Astrocyte of the cerebellum (primary cell): ENCODE data around the gene CPAMD8.

ENCODE experiments used
- DNase-seq: peaks from one replicate; pipeline ENCODE4 v3.0.0-alpha.2; 2011; ENCODE audit warnings: low read depth
- H3K4me3 ChIP-seq: 2 replicates; pipeline ENCODE4 v1.5.1; 2011; ENCODE audit warnings: mild to moderate bottlenecking, low read depth, low read length, moderate library complexity
- in situ Hi-C: cut with HindIII; loops from 2 replicates; pipeline ENCODE4 v1.10.0; 2017; ENCODE audit warnings: low sequenced_read_pairs
- TF ChIP-seq, protein P1 (sequence below): IDR thresholded peaks from 2 replicates; pipeline ENCODE4 v1.5.1; 2012; ENCODE audit warnings: low read length, low read depth, moderate library complexity, mild to moderate bottlenecking; ENCODE audit errors: missing control alignments

Gene CPAMD8

DNA sequence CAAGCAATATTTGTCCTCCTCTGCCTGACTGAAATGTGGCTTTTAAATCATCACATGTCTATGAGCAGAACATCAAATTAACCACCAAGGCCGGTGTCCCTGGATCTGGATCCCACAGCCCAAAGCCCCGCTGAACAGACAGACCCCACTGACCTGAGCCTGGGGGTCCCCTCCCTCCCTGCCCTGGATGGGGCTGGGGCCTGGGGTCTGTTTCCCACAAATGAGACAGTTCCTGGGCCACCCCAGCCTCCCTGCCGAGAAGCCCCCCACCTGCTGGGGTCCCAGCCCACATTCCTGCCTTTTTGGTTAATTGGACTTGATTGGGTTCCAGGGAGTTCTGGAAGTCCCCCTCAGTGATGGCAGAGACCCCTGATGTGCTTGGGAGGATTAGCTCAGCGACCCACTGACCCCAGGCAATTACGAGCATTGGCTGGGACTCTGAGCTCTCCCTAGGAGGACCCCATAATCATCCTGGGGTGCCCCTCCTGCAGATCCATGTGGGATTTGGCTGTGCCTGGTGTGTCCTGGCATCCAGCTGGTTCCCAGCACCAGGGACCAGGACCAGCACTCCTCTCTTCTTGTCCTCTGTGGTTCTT is 19.4 kb upstream of the CPAMD8 start:
- in situ Hi-C loops: no loop called here
- TF ChIP-seq, protein P1, sequence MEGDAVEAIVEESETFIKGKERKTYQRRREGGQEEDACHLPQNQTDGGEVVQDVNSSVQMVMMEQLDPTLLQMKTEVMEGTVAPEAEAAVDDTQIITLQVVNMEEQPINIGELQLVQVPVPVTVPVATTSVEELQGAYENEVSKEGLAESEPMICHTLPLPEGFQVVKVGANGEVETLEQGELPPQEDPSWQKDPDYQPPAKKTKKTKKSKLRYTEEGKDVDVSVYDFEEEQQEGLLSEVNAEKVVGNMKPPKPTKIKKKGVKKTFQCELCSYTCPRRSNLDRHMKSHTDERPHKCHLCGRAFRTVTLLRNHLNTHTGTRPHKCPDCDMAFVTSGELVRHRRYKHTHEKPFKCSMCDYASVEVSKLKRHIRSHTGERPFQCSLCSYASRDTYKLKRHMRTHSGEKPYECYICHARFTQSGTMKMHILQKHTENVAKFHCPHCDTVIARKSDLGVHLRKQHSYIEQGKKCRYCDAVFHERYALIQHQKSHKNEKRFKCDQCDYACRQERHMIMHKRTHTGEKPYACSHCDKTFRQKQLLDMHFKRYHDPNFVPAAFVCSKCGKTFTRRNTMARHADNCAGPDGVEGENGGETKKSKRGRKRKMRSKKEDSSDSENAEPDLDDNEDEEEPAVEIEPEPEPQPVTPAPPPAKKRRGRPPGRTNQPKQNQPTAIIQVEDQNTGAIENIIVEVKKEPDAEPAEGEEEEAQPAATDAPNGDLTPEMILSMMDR: no peak
- H3K4me3 ChIP-seq: no peak overlapping the region
- DNase-seq: no peak

DNA sequence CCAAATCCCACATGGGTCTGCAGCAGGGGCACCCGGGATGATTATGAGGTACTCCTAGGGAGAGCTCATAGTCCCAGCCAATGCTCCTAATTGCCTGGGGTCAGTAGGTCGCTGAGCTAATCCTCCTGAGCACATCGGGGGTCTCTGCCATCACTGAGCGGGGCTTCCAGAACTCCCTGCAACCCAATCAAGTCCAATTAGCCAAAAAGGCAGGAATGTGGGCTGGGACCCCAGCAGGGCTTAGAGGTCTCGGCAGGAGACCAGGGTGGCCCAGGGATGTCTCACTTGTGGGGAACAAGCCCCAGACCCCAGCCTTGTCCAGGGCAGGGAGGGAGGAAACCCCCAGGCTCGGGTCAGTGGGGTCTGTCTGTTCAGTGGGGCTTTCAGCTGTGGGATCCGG is 17.1 kb upstream of the CPAMD8 start:
- TF ChIP-seq, protein P1: no peak
- no peak overlapping the region for H3K4me3 ChIP-seq
- in situ Hi-C loops: no loop called here
- DNase-seq: no peak

DNA sequence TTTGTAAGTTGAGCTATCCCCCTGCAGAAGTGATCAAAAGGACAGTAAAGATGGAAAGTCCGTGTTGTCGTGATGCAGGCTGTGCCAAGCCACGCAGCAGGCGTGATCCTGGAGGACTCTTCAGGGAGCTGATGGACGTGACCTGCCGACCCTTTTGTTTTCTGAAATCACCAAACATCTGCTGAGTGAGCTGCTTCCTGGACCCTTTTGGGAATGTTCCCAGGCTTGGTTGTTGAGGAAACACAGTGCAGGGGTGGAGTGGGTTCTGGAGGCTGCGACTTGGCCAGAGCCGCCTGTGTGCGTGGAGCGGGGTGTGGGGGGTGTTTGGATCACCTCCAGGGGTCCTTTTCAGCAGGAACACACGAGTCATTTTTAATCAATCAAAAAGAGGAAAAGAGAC is 15.4 kb upstream of the CPAMD8 start:
- TF ChIP-seq, protein P1: no peak
- in situ Hi-C loops: no loop called here
- H3K4me3 ChIP-seq: no peak overlapping the region
- peak; percentile 23 for DNase-seq

DNA sequence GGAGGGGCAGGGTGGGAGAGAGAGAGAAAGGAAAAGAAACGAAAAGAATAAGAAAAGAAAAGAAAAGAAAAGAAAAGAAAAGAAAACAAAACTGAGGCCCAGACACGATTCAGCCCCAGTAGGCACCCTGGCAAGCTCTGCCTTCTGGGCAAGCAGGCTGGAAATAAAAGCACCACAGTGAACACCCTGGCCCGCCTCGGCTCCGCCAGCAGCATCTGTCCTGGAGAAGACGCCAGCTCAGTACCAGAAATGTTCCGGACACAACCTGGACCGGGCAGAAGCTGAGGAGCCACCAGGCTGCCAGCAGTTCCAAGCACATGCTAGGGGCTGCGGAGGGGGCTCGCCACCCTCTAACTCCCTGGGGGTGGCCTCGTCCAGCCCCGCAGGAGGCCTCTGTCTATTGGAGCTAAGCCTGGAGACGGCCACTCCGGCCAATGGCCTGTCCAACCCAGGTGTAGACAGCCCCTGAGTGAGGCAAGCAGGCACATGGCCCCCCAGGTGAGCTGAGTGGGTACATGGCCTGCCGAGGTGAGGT is 11.4 kb upstream of the CPAMD8 start:
- in situ Hi-C loops: loop anchor here (10.0 kb wide), 2 partner anchors 73 to 153 kb away; partner anchors contain the start of gene F2RL3
- DNase-seq: no peak
- TF ChIP-seq, protein P1: no peak
- H3K4me3 ChIP-seq: no peak overlapping the region

DNA sequence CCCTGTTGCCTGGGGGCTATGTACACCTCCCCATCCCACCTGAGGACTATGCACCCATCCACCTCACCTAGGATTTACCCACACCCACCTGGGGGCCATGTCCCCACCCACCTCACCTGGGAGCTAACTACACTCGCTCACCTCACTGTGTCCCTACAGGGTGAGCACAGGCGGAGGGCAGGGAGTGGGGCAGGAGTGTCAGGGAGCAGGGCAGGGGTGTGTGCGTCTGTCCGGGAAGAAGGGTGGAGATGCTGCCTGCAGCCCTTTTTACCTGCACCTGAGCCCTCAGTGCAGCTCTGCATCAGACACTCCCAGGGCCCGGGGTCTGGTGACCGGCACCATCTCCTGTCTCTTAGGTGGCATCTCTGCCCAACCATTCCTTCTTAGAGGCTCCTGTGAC is 10.6 kb upstream of the CPAMD8 start:
- no peak overlapping the region for H3K4me3 ChIP-seq
- in situ Hi-C loops: loop anchor here (10.0 kb wide), 2 partner anchors 72 to 152 kb away; partner anchors contain the start of gene F2RL3
- TF ChIP-seq, protein P1: no peak
- DNase-seq: no peak

DNA sequence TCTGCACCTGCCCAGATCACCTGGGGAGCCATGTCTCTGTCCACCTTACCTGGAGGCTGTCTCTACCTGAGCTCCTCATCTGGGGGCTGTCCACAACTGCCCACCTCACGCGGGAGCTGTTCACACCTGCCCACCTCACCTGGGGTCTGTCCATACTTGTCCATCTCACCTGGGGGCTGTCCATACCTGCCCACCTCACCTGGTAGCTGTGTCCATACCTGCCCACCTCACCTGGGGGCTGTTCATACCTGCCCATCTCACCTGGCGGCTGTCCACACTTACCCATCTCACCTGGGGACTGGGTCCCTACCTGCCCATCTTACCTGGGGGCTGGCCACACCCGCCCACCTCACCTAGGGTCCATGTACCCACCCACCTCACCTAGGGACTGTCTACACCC is 10.0 kb upstream of the CPAMD8 start:
- TF ChIP-seq, protein P1: no peak
- no peak overlapping the region for H3K4me3 ChIP-seq
- in situ Hi-C loops: loop anchor here (10.0 kb wide), 2 partner anchors 72 to 152 kb away; partner anchors contain the start of gene F2RL3
- DNase-seq: no peak
